NCI-H2196 treated with DMSO at 0.1 percent for 48 hours (cell line): ENCODE data around the gene LHB.
A peak's percentile ranks its signal among the peaks of the same experiment; 100 is the strongest.

Source experiments
- DNase-seq: peaks from one replicate; lab custom pipeline; 2025; ENCODE audit not compliant: unreplicated experiment; lab: John Stamatoyannopoulos, UW

LHB gene

GRCh38 chr19:48986211-48986610, 30.7 kb downstream of the LHB start:
- DNase-seq = no peak

GRCh38 chr19:48985711-48986110, 31.2 kb downstream of the LHB start:
- no peak for DNase-seq

- no peak for DNase-seq
Observed at GRCh38 chr19:48982280-48982679, 34.6 kb downstream of the LHB start.

GRCh38 chr19:48977061-48977460, 39.8 kb downstream of the LHB start:
- no peak for DNase-seq

GRCh38 chr19:48975947-48976847, 40.7 kb downstream of the LHB start:
- DNase-seq = no peak

GRCh38 chr19:48970923-48971395, 45.9 kb downstream of the LHB start:
- no peak for DNase-seq

GRCh38 chr19:48970139-48970766, 46.6 kb downstream of the LHB start:
- DNase-seq = no peak

GRCh38 chr19:48969276-48970138, 47.4 kb downstream of the LHB start:
- peak; percentile 22 for DNase-seq

- DNase-seq = no peak
Observed at GRCh38 chr19:48968813-48969218, 48.1 kb downstream of the LHB start.

GRCh38 chr19:48968179-48968661, 48.7 kb downstream of the LHB start:
- DNase-seq = no peak

- DNase-seq = no peak
Observed at GRCh38 chr19:48967346-48968178, 49.3 kb downstream of the LHB start.

- no peak for DNase-seq
Observed at GRCh38 chr19:48966541-48967345, 50.1 kb downstream of the LHB start.
